GM12878 (cell line): ENCODE results near the gene TKTL1. TPM values are rescaled to one million over a fixed set of nuclear protein-coding genes. Genes with fewer than 3 reads are reported as not detected.

ENCODE experiments used
- ATAC-seq: fragments of 200-7000 bp; cut with Tn5 transposase; 3 replicates; pipeline ENCODE4 v1.9.1; 2020; ENCODE audit warnings: mild to moderate bottlenecking, moderate library complexity
- BruUV-seq: library from RNA; stranded (reverse); fragments of 400-500 nt; replicated peaks from 2 replicates; lab custom pipeline; 2021; lab: Mats Ljungman, UMichigan
- CTCF ChIA-PET: fragments of 300-600 bp; sonication (Branson Sonifier 250); formaldehyde crosslinking; extraction: SDS; loops from one replicate; lab custom pipeline; 2021; ENCODE audit warnings: inconsistent platforms; lab: Yijun Ruan, JAX
- POLR2A ChIA-PET: fragments of 350-600 bp; formaldehyde crosslinking; extraction: SDS; loops from one replicate; lab custom pipeline; 2021; ENCODE audit warnings: inconsistent platforms; lab: Charles Lee
- RAD21 ChIA-PET: fragments of 300-600 bp; sonication (Branson Sonifier 250); formaldehyde crosslinking; loops from one replicate; lab custom pipeline; 2023; ENCODE audit warnings: antibody characterized with exemption; ENCODE audit not compliant: unreplicated experiment; lab: Charles Lee
- SMC1A ChIA-PET: fragments of 300-600 bp; sonication (Branson Sonifier 250); formaldehyde crosslinking; loops from one replicate; lab custom pipeline; 2023; ENCODE audit not compliant: unreplicated experiment, uncharacterized antibody; lab: Charles Lee
- DNase-seq: peaks from one replicate; pipeline ENCODE4 v3.0.0-alpha.2; 2011; ENCODE audit warnings: low read depth, low spot score
- FAIRE-seq: peaks from 3 replicates; lab custom pipeline; 2011; peaks lifted over from hg19 to GRCh38; lab: Jason Lieb, UNC
- H2AFZ ChIP-seq: 2 replicates; pipeline ENCODE4 v1.6.0; 2011; ENCODE audit warnings: low read depth, low read length, control low read depth; ENCODE audit not compliant: control insufficient read depth
- H3K27ac ChIP-seq: 2 replicates; pipeline ENCODE4 v1.5.1; 2011; ENCODE audit warnings: control low read depth; ENCODE audit not compliant: control insufficient read depth, insufficient read depth
- H3K27me3 ChIP-seq, 2 experiments: replicated peaks in 1 of 2; 2 replicates each; pipeline versions ENCODE4 v1.6.0 to v1.6.1; 2011; ENCODE audit warnings: low read length in 1 of 2; ENCODE audit not compliant: control insufficient read depth in 2 of 2, insufficient read depth in 2 of 2
- H3K36me3 ChIP-seq, 2 experiments: 2 replicates each; pipeline ENCODE4 v1.5.1; 2011; ENCODE audit warnings: low read length in 1 of 2; ENCODE audit not compliant: control insufficient read depth in 2 of 2, insufficient read depth in 2 of 2
- H3K4me1 ChIP-seq: 2 replicates; pipeline ENCODE4 v1.6.1; 2011; ENCODE audit warnings: mild to moderate bottlenecking, low read length, moderate library complexity, mixed read lengths; ENCODE audit not compliant: control insufficient read depth, insufficient read depth
- H3K4me2 ChIP-seq: 2 replicates; pipeline ENCODE4 v1.6.0; 2011; ENCODE audit warnings: control low read depth; ENCODE audit not compliant: control insufficient read depth, insufficient read depth
- H3K4me3 ChIP-seq: fragments of 200-600 bp; sonication (generic); 2 replicates; pipeline ENCODE4 v1.5.1; 2016
- H3K79me2 ChIP-seq: 2 replicates; pipeline ENCODE4 v1.6.0; 2011; ENCODE audit warnings: low read length; ENCODE audit not compliant: control insufficient read depth, insufficient read depth
- H3K9ac ChIP-seq: 2 replicates; pipeline ENCODE4 v1.8.0; 2011; ENCODE audit warnings: low read length, control low read depth, mixed read lengths; ENCODE audit not compliant: control insufficient read depth, insufficient read depth
- H3K9me3 ChIP-seq: replicated peaks from 3 replicates; pipeline ENCODE4 v1.5.1; 2011; ENCODE audit warnings: mild to moderate bottlenecking, low read length; ENCODE audit not compliant: control insufficient read depth, insufficient read depth
- H4K20me1 ChIP-seq: 2 replicates; pipeline ENCODE4 v1.6.0; 2011; ENCODE audit not compliant: control insufficient read depth, insufficient read depth
- CREB1 ChIP-seq: IDR thresholded peaks from 2 replicates; pipeline ENCODE4 v1.6.1; 2012; ENCODE audit warnings: low read depth, mild to moderate bottlenecking, inconsistent platforms
- DPF2 ChIP-seq: fragments of 450-650 bp; IDR thresholded peaks from 2 replicates; pipeline ENCODE4 v1.6.1; 2017; ENCODE audit warnings: mild to moderate bottlenecking
- GATAD2B ChIP-seq: fragments of 450-650 bp; conservative IDR thresholded peaks from 2 replicates; pipeline ENCODE4 v1.6.1; 2017; ENCODE audit warnings: low read depth, mild to moderate bottlenecking, moderate library complexity
- HCFC1 ChIP-seq: fragments of 150-350 bp; IDR thresholded peaks from 2 replicates; pipeline ENCODE4 v1.6.1; 2014; ENCODE audit warnings: low read length
- HDGF ChIP-seq: fragments of 450-650 bp; IDR thresholded peaks from 2 replicates; pipeline ENCODE4 v1.6.1; 2016; ENCODE audit warnings: antibody characterized with exemption
- MYC ChIP-seq: IDR thresholded peaks from 2 replicates; pipeline ENCODE4 v1.6.1; 2011; ENCODE audit warnings: mild to moderate bottlenecking, low read length, moderate library complexity, inconsistent platforms; ENCODE audit not compliant: insufficient read depth, insufficient replicate concordance, insufficient read length, severe bottlenecking
- NBN ChIP-seq: fragments of 450-650 bp; IDR thresholded peaks from 2 replicates; pipeline ENCODE4 v1.6.1; 2016
- POLR2A ChIP-seq: IDR thresholded peaks from 2 replicates; pipeline ENCODE4 v1.6.1; 2011; ENCODE audit warnings: low read depth, mild to moderate bottlenecking, low read length
- POU2F2 ChIP-seq: IDR thresholded peaks from 3 replicates; pipeline ENCODE4 v1.6.1; 2011; ENCODE audit warnings: low read depth, mild to moderate bottlenecking, low read length, borderline replicate concordance
- YBX1 ChIP-seq: fragments of 450-650 bp; IDR thresholded peaks from 2 replicates; pipeline ENCODE4 v1.6.1; 2016; ENCODE audit warnings: antibody characterized with exemption
- ZNF24 ChIP-seq: fragments of 450-650 bp; IDR thresholded peaks from 2 replicates; pipeline ENCODE4 v1.6.1; 2017; ENCODE audit warnings: antibody characterized with exemption, mild to moderate bottlenecking
- ZNF384 ChIP-seq: IDR thresholded peaks from 2 replicates; pipeline ENCODE4 v1.6.1; 2012; ENCODE audit warnings: low read depth, mild to moderate bottlenecking, low read length, improper control_type of control experiment, borderline replicate concordance
- WGBS: methylation state at CpG from one replicate; pipeline ENCODE4 v1.1.6; 2016; ENCODE audit warnings: low lambda C conversion rate; ENCODE audit not compliant: insufficient replicate concordance, insufficient coverage; ENCODE audit errors: missing lambda C conversion rate; 5-methylcytosine and 5-hydroxymethylcytosine counted together
- in situ Hi-C: fragments of 300-500 bp; cut with MboI; formaldehyde crosslinking; loops from 9 replicates; pipeline ENCODE4 v1.14.3; 2018; ENCODE audit warnings: mixed read lengths
- intact Hi-C: fragments of 100-400 bp; cut with micrococcal nuclease; formaldehyde crosslinking; loops from one replicate; pipeline ENCODE4 v1.14.2; 2022; ENCODE audit not compliant: unreplicated experiment
- polyA plus RNA-seq, 11 experiments: library from polyadenylated mRNA; depleted of rRNA in 4 of 11; unstranded in 6 of 11; stranded (reverse) in 5 of 11; fragments of >200 nt; fragmentation: Nextera tagmentation in 4 of 11; fragmentation: Illumina TruSeq in 1 of 11; extraction: Ambion mirVana in 4 of 11; extraction: Trizol in 1 of 11; gene quantifications; 1 replicate in 1 of 11; 2 replicates in 10 of 11; pipeline versions ENCODE4 v1.2.1 to v1.2.3, GENCODE V29; 2011 to 2016; ENCODE audit warnings: inconsistent platforms in 2 of 11, missing spikeins in 2 of 11, low read depth in 1 of 11
- total RNA-seq, 4 experiments: library from RNA; depleted of rRNA in 3 of 4; stranded (reverse); fragments of >200 nt in 3 of 4; fragmentation: Illumina TruSeq in 1 of 4; extraction: Trizol in 1 of 4; gene quantifications; 2 replicates each; pipeline versions ENCODE4 v1.2.1 to v1.2.3, GENCODE V29; 2013 to 2021

TKTL1 gene
- total and polyA plus RNA-seq, 10 of the 15 experiments (the other 5 are each of a cell fraction or from before 2014, with no cell fraction given), result 0.01 to 0.07 TPM; not detected in 8

DNA sequence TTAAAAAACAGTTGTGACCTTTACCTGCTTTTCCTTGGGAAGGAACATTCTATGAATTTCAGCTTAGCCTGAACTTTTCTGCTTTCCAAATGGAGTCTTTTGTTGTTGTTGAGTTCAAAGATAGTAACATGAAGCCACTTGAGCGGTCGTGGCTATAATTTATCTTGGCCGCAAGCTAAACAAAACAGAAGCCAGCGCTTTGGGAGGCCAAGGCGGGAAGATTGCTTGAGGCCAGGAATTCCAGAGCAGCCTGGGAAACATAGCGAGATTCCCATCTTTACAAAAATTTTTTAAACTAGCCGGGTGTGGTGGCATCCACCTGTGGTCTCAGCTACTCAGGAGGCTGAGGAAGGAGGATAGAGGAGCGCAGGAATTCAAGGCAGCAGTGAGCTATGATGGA is 29.9 kb downstream of the TKTL1 start:
- no TSS peak for BruUV-seq
- intact Hi-C loops, result no loop called here
- no peaks in the 10 kb centered on the region for H3K36me3 ChIP-seq
- no peaks in the 10 kb centered on the region for H3K9me3 ChIP-seq
- RAD21 ChIA-PET, result interaction anchor here (1.6 kb wide), 1 partner anchor 202 kb away, joined by 3 read pairs; no protein-coding TSS in a partner anchor
- no peaks in the 10 kb centered on the region for H4K20me1 ChIP-seq
- no peak overlapping the region for H3K4me2 ChIP-seq
- ATAC-seq (no peak), DNase-seq (no peak), FAIRE-seq (no peak)
- no peak overlapping the region for H3K27ac ChIP-seq
- in situ Hi-C loops, result no loop called here
- SMC1A ChIA-PET, result interaction anchor here (1.6 kb wide), 1 partner anchor 208 kb away, joined by 3 read pairs; no protein-coding TSS in a partner anchor
- no peaks in the 10 kb centered on the region for H3K27me3 ChIP-seq
- no peak overlapping the region for H3K4me3 ChIP-seq
- H3K9ac ChIP-seq, result no peak overlapping the region
- TF ChIP-seq POU2F2, result no peak
- TF ChIP-seq DPF2, result no peak
- no peak for TF ChIP-seq POLR2A
- TF ChIP-seq ZNF24, result no peak
- TF ChIP-seq NBN, result no peak
- TF ChIP-seq HDGF, result no peak
- no peak for TF ChIP-seq MYC
- TF ChIP-seq CREB1, result no peak
- no peak for TF ChIP-seq HCFC1
- TF ChIP-seq GATAD2B, result no peak
- no peak for TF ChIP-seq YBX1
- no peak for TF ChIP-seq ZNF384
- WGBS, result 54% methylated on average over 8 of the region's 8 CpGs
- no peaks in the 10 kb centered on the region for H3K79me2 ChIP-seq
- peaks cover 13% of the 10 kb centered on the region for H3K4me1 ChIP-seq
- CTCF ChIA-PET, result interaction anchor here (1.4 kb wide), 1 partner anchor 20 kb away, joined by 3 read pairs; no protein-coding TSS in a partner anchor
- no peak overlapping the region for H2AFZ ChIP-seq
- POLR2A ChIA-PET, result no interaction called here
